Mammary epithelial cell (primary cell): ENCODE measurements around the gene NR1I3.
"Not testable (repeated sequence)": the region's sequence is repeated elsewhere in the genome, so short reads cannot be mapped to it uniquely, and the experiment has no call there.

Source experiments
- EZH2 ChIP-seq: IDR thresholded peaks from 2 replicates; pipeline ENCODE4 v1.6.1; 2012; ENCODE audit warnings: low read length, inconsistent platforms, borderline replicate concordance
- TF ChIP-seq, protein P1 (sequence below), 2 donors: IDR thresholded peaks in 1 of 2; conservative IDR thresholded peaks in 1 of 2; 2 replicates each; pipeline ENCODE4 v1.5.1; 2011 to 2012; ENCODE audit warnings: inconsistent platforms in 2 of 2, low read length in 2 of 2, mild to moderate bottlenecking in 2 of 2, control low read depth in 1 of 2, low read depth in 1 of 2; ENCODE audit not compliant: insufficient read depth in 1 of 2; ENCODE audit errors: extremely low read depth in 1 of 2

DNA sequence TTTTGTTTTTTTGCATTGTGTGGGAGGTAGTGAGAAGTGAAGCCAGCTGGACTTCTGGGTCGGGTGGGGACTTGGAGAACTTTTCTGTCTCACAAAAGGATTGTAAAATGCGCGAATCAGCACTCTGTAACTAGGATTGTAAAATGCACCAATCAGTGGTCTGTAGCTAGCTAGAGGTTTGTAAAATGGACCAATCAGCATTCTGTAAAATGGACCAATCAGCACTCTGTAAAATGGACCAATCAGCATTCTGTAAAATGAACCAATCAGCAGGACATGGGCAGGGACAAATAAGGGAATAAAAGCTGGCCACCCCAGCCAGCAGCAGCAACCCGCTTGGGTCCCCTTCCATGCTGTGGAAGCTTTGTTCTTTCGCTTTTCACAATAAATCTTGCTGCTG lies 12.1 kb upstream of the NR1I3 start:
- TF ChIP-seq, protein P1, sequence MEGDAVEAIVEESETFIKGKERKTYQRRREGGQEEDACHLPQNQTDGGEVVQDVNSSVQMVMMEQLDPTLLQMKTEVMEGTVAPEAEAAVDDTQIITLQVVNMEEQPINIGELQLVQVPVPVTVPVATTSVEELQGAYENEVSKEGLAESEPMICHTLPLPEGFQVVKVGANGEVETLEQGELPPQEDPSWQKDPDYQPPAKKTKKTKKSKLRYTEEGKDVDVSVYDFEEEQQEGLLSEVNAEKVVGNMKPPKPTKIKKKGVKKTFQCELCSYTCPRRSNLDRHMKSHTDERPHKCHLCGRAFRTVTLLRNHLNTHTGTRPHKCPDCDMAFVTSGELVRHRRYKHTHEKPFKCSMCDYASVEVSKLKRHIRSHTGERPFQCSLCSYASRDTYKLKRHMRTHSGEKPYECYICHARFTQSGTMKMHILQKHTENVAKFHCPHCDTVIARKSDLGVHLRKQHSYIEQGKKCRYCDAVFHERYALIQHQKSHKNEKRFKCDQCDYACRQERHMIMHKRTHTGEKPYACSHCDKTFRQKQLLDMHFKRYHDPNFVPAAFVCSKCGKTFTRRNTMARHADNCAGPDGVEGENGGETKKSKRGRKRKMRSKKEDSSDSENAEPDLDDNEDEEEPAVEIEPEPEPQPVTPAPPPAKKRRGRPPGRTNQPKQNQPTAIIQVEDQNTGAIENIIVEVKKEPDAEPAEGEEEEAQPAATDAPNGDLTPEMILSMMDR (conservative IDR thresholded peaks at IDR 0.05 in 1 of 2, IDR thresholded peaks at IDR 0.05 in 1 of 2; ENCODE audit: extremely low read depth in 1 of 2, insufficient read depth in 1 of 2, low read depth in 1 of 2, low read length in 2 of 2), result not testable (repeated sequence)
- not testable (repeated sequence) for TF ChIP-seq EZH2
